HG02884 (cell line): ENCODE measurements around the gene FBP1.
A peak's percentile ranks its signal among the peaks of the same experiment; 100 is the strongest.

ENCODE experiments used
- ATAC-seq: cut with Tn5 transposase; IDR thresholded peaks from one replicate; pipeline ENCODE4 v1.9.1; 2021; ENCODE audit warnings: mild to moderate bottlenecking, moderate library complexity; ENCODE audit not compliant: unreplicated experiment

The FBP1 gene

GRCh38 chr9:94657021-94657725 is 17.9 kb upstream of the FBP1 start:
- ATAC-seq, result no peak

GRCh38 chr9:94656200-94656599 is 16.9 kb upstream of the FBP1 start:
- ATAC-seq, result peak; percentile 98

- no peak for ATAC-seq
Observed at GRCh38 chr9:94655739-94656138, 16.4 kb upstream of the FBP1 start.

GRCh38 chr9:94654165-94654894 is 15.0 kb upstream of the FBP1 start:
- no peak for ATAC-seq

- no peak for ATAC-seq
Observed at GRCh38 chr9:94650949-94651348, 11.6 kb upstream of the FBP1 start.

DNA sequence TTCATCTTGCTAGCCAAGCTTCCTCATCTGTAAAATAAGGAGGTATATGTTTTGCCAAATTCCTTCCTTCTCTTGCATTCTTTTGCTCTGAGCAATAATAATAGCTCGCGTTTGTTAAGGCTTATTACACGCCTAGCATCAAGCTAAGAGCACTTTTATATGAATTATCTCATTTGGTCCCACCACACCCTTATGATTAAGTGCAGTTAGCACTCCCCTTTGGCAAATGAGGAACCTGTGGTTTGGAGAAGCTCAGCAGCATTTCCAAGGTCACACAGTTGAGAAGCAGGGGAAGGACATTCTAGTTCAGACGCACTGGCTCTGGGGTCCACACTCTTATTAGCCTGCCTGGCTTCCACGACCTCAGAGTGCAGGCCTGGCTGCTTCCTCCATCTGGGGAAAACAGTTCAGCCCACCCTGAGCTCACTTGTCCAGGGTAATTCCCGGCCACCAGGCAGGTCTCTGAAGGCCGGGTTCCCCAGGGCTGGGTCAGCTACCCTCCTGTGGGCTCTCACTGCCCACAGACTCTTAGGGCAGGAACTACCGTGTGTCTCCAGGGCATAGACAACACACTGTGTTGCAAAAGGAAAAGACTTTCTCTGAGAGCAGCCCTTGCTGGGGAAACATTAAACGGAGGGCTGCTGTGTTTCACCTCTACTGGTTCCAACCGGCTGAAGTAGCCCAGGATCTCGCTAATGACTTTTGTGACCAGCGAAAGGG is 9.9 kb upstream of the FBP1 start:
- no peak for ATAC-seq

DNA sequence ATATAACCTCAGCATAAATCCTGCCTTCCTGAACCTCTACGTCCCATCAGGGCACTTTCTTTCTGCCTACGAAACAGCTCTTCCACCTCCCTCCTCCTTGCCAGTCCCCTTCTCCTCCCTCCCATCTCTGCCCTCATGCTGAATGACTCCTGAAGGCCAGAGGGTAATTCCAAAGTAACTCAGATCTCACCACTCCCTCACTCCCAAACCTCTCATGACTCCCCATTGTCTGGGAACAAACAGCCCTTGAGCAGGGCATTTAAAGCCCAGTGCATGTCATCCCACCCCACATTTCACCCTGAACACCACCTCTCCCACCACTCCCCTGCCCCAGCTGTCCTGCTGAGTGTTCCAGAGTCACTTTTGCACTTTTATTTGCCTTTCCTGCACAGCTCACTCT is 8.9 kb upstream of the FBP1 start:
- ATAC-seq, result no peak

DNA sequence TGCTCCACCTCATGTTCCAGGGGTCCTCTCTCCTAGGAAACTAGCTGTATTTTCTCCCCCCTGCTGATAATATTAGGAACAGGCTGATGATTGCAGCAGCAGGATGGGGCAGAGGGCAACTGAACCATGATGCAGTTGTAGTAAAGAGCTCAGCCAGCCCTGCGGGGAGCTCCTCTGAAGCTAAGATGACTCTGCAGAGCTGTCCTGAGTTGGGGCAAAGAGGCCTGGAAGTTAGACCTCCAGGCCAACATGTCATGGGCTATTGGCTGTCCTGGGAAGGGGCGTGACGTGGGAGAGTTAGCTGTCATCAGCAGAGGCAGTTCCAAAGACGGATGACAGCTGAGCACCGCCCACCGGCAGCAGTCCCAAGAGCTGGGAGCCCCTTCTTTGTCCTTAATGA is 6.6 kb upstream of the FBP1 start:
- no peak for ATAC-seq

DNA sequence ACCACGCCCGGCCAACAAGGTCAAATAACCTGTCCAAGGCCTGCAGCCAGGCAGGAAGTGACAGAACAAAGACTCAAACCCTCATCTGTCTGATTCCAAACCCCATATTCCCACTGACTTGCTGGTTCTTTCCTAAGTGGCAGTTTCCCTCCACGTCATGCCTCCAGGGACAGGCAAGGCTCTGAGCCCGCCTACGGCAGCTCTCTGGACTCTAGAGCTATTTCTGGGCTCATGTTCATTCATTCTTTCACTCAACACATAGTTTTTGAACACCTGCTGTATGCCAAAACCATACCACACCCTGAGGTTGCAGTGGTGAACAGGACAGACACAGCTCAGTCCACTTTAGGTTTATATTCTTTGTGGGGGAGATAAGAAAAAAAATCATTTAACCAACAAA is 5.2 kb upstream of the FBP1 start:
- no peak for ATAC-seq

DNA sequence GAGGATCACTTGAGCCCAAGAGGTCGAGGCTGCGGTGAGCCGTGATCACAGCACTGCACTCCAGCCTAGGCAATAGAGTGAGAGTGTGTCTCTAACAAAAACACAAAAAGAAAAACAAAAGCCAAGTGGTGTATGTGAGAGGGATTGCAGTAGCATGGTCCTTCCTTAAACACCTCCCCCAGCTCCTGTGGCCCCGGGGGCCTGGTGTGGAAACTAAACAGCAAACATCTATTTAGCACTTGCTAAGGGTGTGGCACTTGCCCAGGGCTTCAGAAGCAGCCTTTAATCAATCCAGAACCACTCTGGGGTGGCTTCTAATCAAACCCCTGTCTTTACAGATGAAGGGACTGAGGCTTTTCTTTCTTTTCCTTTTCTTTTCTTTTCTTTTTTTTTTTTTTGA is 4.4 kb upstream of the FBP1 start:
- no peak for ATAC-seq

DNA sequence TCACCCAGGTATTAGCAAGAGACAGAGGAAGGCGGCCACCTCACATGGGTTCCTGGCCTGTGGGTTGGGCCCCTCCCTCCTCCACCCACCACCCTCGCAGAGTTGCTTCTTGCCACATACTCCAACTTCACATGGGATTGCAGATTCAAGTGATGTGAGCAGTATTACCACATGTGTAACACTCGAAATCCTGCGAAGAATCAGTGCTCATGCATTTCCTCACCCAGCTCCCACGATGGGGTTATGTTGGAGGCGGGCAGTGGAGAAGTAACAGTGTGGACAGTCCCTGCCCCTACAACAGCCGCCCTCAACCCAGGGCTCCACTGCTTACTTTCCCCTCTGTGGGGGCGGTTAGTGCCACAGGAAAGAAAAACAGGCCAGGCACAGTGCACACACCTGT is 3.9 kb upstream of the FBP1 start:
- no peak for ATAC-seq

GRCh38 chr9:94642501-94642900 is 3.2 kb upstream of the FBP1 start:
- ATAC-seq, result no peak

GRCh38 chr9:94639999-94640376 is 670 bp upstream of the FBP1 start:
- no peak for ATAC-seq

- no peak for ATAC-seq
Observed at GRCh38 chr9:94638335-94639060, 820 bp downstream of the FBP1 start.

GRCh38 chr9:94632737-94633136 is 6.6 kb downstream of the FBP1 start:
- no peak for ATAC-seq

- no peak for ATAC-seq
Observed at GRCh38 chr9:94631599-94631998, 7.7 kb downstream of the FBP1 start.

- no peak for ATAC-seq
Observed at GRCh38 chr9:94630833-94631232, 8.5 kb downstream of the FBP1 start.

DNA sequence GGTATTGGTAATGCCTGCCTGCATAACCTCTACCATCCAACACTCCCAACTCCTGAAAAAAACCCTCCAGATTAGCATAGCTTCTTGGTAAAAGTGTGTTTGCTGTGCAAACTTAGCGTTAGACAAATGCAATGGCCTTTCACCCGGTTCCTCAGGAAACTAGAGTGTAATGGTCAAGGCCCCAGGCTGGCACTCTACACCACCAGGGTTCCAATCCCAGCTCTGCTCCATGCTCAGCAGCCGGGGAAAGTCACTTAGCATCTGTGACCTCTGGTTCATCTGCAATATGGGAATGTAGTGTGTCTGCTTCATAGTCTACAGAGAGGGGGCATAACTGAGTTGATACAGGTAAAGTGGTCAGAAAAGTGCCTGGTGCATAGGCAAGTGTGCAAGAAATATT is 9.0 kb downstream of the FBP1 start:
- no peak for ATAC-seq

GRCh38 chr9:94627287-94627686 is 12.0 kb downstream of the FBP1 start:
- no peak for ATAC-seq

DNA sequence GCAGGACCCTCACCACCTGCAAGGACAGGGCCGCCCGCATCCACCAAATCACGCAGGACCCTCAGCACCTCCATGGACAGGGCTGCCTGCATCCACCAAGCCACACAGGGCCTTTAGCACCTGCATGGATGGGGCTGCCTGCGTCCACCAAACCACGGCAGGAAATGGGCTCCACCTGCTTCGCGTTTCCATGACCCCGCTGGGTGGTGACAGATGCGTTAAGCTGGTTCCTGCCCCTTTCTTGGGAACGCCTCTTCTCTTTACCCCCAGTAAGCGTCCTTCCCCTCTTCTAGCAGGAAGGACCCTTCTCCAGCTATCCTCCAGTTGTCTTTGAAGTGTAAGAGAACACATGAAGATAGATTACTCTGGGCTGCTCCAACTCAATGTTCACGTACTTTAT is 13.5 kb downstream of the FBP1 start:
- ATAC-seq, result no peak

- no peak for ATAC-seq
Observed at GRCh38 chr9:94624629-94625028, 14.7 kb downstream of the FBP1 start.
